HG02943 (cell line): ENCODE measurements around the gene SYCP3.

ENCODE experiments used
- ATAC-seq: cut with Tn5 transposase; IDR thresholded peaks from one replicate; pipeline ENCODE4 v1.9.1; 2021; ENCODE audit warnings: mild to moderate bottlenecking, low read depth, moderate library complexity; ENCODE audit not compliant: unreplicated experiment

The SYCP3 gene

GRCh38 chr12:101738920-101739665 lies at the start of gene SYCP3:
Gene SYCP3, minus strand, starts transcription at chr12:101739462. Its CDS starts 1,527 bp downstream, at chr12:101737935.
- ATAC-seq, result no peak

- no peak for ATAC-seq
These were observed 46.4 kb upstream of the SYCP3 start for GRCh38 chr12:101785671-101786070.

- ATAC-seq, result no peak
These were observed 45.1 kb upstream of the SYCP3 start for GRCh38 chr12:101784376-101784775.

GRCh38 chr12:101783838-101784237 lies 44.6 kb upstream of the SYCP3 start:
- ATAC-seq, result no peak

- no peak for ATAC-seq
These were observed 43.9 kb upstream of the SYCP3 start for GRCh38 chr12:101783150-101783549.

GRCh38 chr12:101782273-101782731 lies 43.0 kb upstream of the SYCP3 start:
- ATAC-seq, result no peak

- ATAC-seq, result no peak
These were observed 42.6 kb upstream of the SYCP3 start for GRCh38 chr12:101781834-101782233.

- ATAC-seq, result no peak
These were observed 41.3 kb upstream of the SYCP3 start for GRCh38 chr12:101780599-101780998.

- no peak for ATAC-seq
These were observed 40.4 kb upstream of the SYCP3 start for GRCh38 chr12:101779626-101780025.

- ATAC-seq, result no peak
These were observed 39.9 kb upstream of the SYCP3 start for GRCh38 chr12:101779200-101779599.

GRCh38 chr12:101777978-101778377 lies 38.7 kb upstream of the SYCP3 start:
- no peak for ATAC-seq

GRCh38 chr12:101777485-101777884 lies 38.2 kb upstream of the SYCP3 start:
- no peak for ATAC-seq

GRCh38 chr12:101775816-101776215 lies 36.6 kb upstream of the SYCP3 start:
- no peak for ATAC-seq

GRCh38 chr12:101773650-101774162 lies 34.4 kb upstream of the SYCP3 start:
- ATAC-seq, result no peak

- no peak for ATAC-seq
These were observed 32.9 kb upstream of the SYCP3 start for GRCh38 chr12:101772012-101772775.

- no peak for ATAC-seq
These were observed 30.6 kb upstream of the SYCP3 start for GRCh38 chr12:101769865-101770264.

- ATAC-seq, result no peak
These were observed 29.5 kb upstream of the SYCP3 start for GRCh38 chr12:101768781-101769180.

GRCh38 chr12:101767537-101767936 lies 28.3 kb upstream of the SYCP3 start:
- ATAC-seq, result no peak

GRCh38 chr12:101764051-101764792 lies 25.0 kb upstream of the SYCP3 start:
- ATAC-seq, result no peak

GRCh38 chr12:101763246-101763931 lies 24.1 kb upstream of the SYCP3 start:
- ATAC-seq, result no peak
